SKM-1 treated with dmso at 0.1 percent for 144 hours (cell line): ENCODE measurements around the gene DBH.

Experiments used
- DNase-seq: peaks from one replicate; lab custom pipeline; 2025; ENCODE audit not compliant: unreplicated experiment; lab: John Stamatoyannopoulos, UW

Gene DBH

GRCh38 chr9:133696071-133696472 lies 59.9 kb downstream of the DBH start:
- DNase-seq = no peak

- no peak for DNase-seq
Observed at GRCh38 chr9:133699546-133699945, 63.4 kb downstream of the DBH start.

GRCh38 chr9:133700819-133701320 lies 64.7 kb downstream of the DBH start:
- no peak for DNase-seq

- DNase-seq = no peak
Observed at GRCh38 chr9:133701321-133701980, 65.3 kb downstream of the DBH start.

- DNase-seq = peak; percentile 76
Observed at GRCh38 chr9:133701981-133702797, 66.0 kb downstream of the DBH start.

- DNase-seq = no peak
Observed at GRCh38 chr9:133702798-133703590, 66.8 kb downstream of the DBH start.

GRCh38 chr9:133703591-133704399 lies 67.6 kb downstream of the DBH start:
- DNase-seq = no peak

GRCh38 chr9:133704711-133705181 lies 68.6 kb downstream of the DBH start:
- DNase-seq = no peak

- no peak for DNase-seq
Observed at GRCh38 chr9:133705576-133705975, 69.4 kb downstream of the DBH start.

GRCh38 chr9:133706307-133707050 lies 70.3 kb downstream of the DBH start:
- DNase-seq = no peak

GRCh38 chr9:133707065-133707762 lies 71.1 kb downstream of the DBH start:
- DNase-seq = peak; percentile 63

- DNase-seq = no peak
Observed at GRCh38 chr9:133707763-133708245, 71.6 kb downstream of the DBH start.

GRCh38 chr9:133708246-133709014 lies 72.3 kb downstream of the DBH start:
- no peak for DNase-seq
